Dermis blood vessel endothelial cell (primary cell): ENCODE data around the gene CRHBP. TPM values are rescaled to one million over a fixed set of nuclear protein-coding genes. Genes with fewer than 3 reads are reported as not detected.
"Not testable (repeated sequence)": the region's sequence is repeated elsewhere in the genome, so short reads cannot be mapped to it uniquely, and the experiment has no call there.

Experiments
- DNase-seq: peaks from one replicate; pipeline ENCODE4 v3.0.0; 2010
- total RNA-seq: library from RNA; depleted of rRNA; stranded (reverse); fragments of >200 nt; gene quantifications from 2 replicates; pipeline ENCODE4 v1.2.3, GENCODE V29; 2014

The CRHBP gene
- 0.17 and 0.19 TPM in 2 replicates for total RNA-seq

GRCh38 chr5:76952795-76953536 is at the start of gene CRHBP:
CRHBP (plus strand) TSS chr5:76953045; CDS start chr5:76953135, 90 bp downstream.
- DNase-seq: no peak

- no peak for DNase-seq
These were observed 44.7 kb upstream of the CRHBP start for GRCh38 chr5:76908166-76908565.

GRCh38 chr5:76910344-76910933 is 42.4 kb upstream of the CRHBP start:
- DNase-seq: not testable (repeated sequence)

- not testable (repeated sequence) for DNase-seq
These were observed 38.2 kb upstream of the CRHBP start for GRCh38 chr5:76914671-76915070.

- no peak for DNase-seq
These were observed 34.3 kb upstream of the CRHBP start for GRCh38 chr5:76918539-76918938.

GRCh38 chr5:76920491-76920890 is 32.4 kb upstream of the CRHBP start:
- DNase-seq: no peak

GRCh38 chr5:76926329-76927105 is 26.3 kb upstream of the CRHBP start:
- no peak for DNase-seq

GRCh38 chr5:76927961-76928360 is 24.9 kb upstream of the CRHBP start:
- DNase-seq: no peak

GRCh38 chr5:76930083-76930482 is 22.8 kb upstream of the CRHBP start:
- no peak for DNase-seq

- no peak for DNase-seq
These were observed 14.7 kb upstream of the CRHBP start for GRCh38 chr5:76938177-76938576.

GRCh38 chr5:76941000-76941399 is 11.8 kb upstream of the CRHBP start:
- no peak for DNase-seq

GRCh38 chr5:76941442-76941841 is 11.4 kb upstream of the CRHBP start:
- DNase-seq: no peak

- DNase-seq: no peak
These were observed 10.3 kb upstream of the CRHBP start for GRCh38 chr5:76942581-76942980.

GRCh38 chr5:76943006-76943405 is 9.8 kb upstream of the CRHBP start:
- DNase-seq: no peak

- DNase-seq: no peak
These were observed 8.2 kb upstream of the CRHBP start for GRCh38 chr5:76944638-76945037.

GRCh38 chr5:76945238-76945637 is 7.6 kb upstream of the CRHBP start:
- not testable (repeated sequence) for DNase-seq

- no peak for DNase-seq
These were observed 6.8 kb upstream of the CRHBP start for GRCh38 chr5:76946090-76946489.

GRCh38 chr5:76947082-76947503 is 5.8 kb upstream of the CRHBP start:
- peak; percentile 29 for DNase-seq

GRCh38 chr5:76953551-76954382 is 922 bp downstream of the CRHBP start:
- DNase-seq: peak; percentile 14

- no peak for DNase-seq
These were observed 1.5 kb downstream of the CRHBP start for GRCh38 chr5:76954383-76954763.

- DNase-seq: no peak
These were observed 3.2 kb downstream of the CRHBP start for GRCh38 chr5:76956033-76956432.

- DNase-seq: peak; percentile 74
These were observed 6.3 kb downstream of the CRHBP start for GRCh38 chr5:76958991-76959767.
